Neutrophil (primary cell): ENCODE measurements around the gene SBNO1.
A peak's percentile ranks its signal among the peaks of the same experiment; 100 is the strongest.

Experiments used
- H3K27ac ChIP-seq: fragments of 200-600 bp; sonication (generic); 2 replicates; pipeline ENCODE4 v1.5.1; 2016; ENCODE audit warnings: mild to moderate bottlenecking, moderate library complexity
- H3K27me3 ChIP-seq: fragments of 200-600 bp; sonication (generic); 2 replicates; pipeline ENCODE4 v1.6.0; 2016; ENCODE audit warnings: mild to moderate bottlenecking
- H3K36me3 ChIP-seq: fragments of 200-600 bp; sonication (generic); 2 replicates; pipeline ENCODE4 v1.5.1; 2017
- H3K4me1 ChIP-seq, 2 experiments: fragments of 200-600 bp in 1 of 2; sonication (generic) in 1 of 2; 1 replicate in 1 of 2; 2 replicates in 1 of 2; pipeline versions ENCODE4 v1.5.1 to v1.6.1; 2013 to 2016; ENCODE audit warnings: low read depth in 1 of 2, low read length in 1 of 2, mild to moderate bottlenecking in 1 of 2, moderate library complexity in 1 of 2; ENCODE audit not compliant: control insufficient read depth in 1 of 2, insufficient read depth in 1 of 2
- H3K4me3 ChIP-seq, 2 experiments: fragments of 200-600 bp in 1 of 2; sonication (generic) in 1 of 2; 1 replicate in 1 of 2; 2 replicates in 1 of 2; pipeline ENCODE4 v1.5.1; 2013 to 2016; ENCODE audit warnings: low read depth in 1 of 2, low read length in 1 of 2, mild to moderate bottlenecking in 1 of 2, moderate library complexity in 1 of 2
- H3K9me3 ChIP-seq: fragments of 200-600 bp; sonication (generic); 2 replicates; pipeline ENCODE4 v1.5.1; 2016
- TF ChIP-seq, protein P1 (sequence below): fragments of 200-600 bp; sonication (generic); IDR thresholded peaks from 2 replicates; pipeline ENCODE4 v1.5.1; 2016; ENCODE audit warnings: antibody characterized with exemption

SBNO1 gene

GRCh38 chr12:123390498-123391426 lies 26.1 kb upstream of the SBNO1 start:
- peak overlapping the region; percentile 89 for H3K27ac ChIP-seq
- H3K27me3 ChIP-seq, result no peaks in the 10 kb centered on the region
- H3K36me3 ChIP-seq, result peaks cover 36% of the 10 kb centered on the region
- no peaks in the 10 kb centered on the region for H3K9me3 ChIP-seq
- TF ChIP-seq, protein P1, sequence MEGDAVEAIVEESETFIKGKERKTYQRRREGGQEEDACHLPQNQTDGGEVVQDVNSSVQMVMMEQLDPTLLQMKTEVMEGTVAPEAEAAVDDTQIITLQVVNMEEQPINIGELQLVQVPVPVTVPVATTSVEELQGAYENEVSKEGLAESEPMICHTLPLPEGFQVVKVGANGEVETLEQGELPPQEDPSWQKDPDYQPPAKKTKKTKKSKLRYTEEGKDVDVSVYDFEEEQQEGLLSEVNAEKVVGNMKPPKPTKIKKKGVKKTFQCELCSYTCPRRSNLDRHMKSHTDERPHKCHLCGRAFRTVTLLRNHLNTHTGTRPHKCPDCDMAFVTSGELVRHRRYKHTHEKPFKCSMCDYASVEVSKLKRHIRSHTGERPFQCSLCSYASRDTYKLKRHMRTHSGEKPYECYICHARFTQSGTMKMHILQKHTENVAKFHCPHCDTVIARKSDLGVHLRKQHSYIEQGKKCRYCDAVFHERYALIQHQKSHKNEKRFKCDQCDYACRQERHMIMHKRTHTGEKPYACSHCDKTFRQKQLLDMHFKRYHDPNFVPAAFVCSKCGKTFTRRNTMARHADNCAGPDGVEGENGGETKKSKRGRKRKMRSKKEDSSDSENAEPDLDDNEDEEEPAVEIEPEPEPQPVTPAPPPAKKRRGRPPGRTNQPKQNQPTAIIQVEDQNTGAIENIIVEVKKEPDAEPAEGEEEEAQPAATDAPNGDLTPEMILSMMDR, result no peak
- H3K4me1 ChIP-seq, result peaks cover 54 to 57% of the 10 kb centered on the region in 2 experiments
- peak overlapping the region; percentile 69 to 77 for H3K4me3 ChIP-seq

DNA sequence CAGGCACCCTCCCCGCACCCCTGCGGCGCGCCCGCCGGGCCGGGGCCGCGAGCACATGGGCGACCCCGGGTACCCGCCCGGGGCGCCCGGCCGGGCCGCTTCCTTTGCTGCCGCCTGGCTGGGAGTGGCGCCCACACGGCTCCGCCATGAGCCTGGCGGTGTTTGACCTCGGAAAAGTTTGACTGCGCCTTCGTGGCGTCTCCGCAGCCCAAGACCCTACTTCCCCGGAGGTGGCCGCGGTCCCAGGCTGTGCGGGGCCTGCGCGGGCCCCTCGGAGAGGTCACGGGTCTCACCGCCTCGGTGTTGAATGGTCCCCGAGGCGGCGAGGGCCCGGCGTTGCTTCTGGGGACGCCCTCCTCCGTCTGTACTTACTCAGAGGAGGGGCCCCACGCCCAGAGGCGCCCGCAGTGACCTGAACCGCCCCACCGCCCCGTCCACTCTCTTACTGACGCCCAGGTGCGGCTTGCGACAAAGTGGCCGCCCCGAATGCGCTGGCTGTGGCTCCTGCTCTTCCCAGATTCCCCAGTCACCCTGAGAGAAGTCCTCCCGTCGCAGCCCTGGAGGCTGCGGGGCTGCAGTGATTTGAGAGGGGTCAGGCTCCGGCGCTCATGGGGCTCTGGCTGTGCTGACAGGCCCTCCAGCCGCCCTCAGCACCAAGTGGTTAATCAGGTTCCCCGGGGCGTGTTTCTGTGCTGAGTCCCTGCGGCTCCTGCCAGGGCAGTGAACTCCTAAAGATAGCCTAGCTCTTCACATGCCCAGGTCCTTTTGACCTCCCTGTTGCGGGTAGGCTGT lies 25.1 kb upstream of the SBNO1 start:
- Histone ChIP-seq H3K36me3 (peaks cover 27% of the 10 kb centered on the region), H3K4me1 (peaks cover 58 to 63% of the 10 kb centered on the region in 2 experiments), H3K27me3 (no peaks in the 10 kb centered on the region), H3K9me3 (no peaks in the 10 kb centered on the region), H3K4me3 (peak overlapping the region; percentile 69 to 77), H3K27ac (peak overlapping the region; percentile 89)
- TF ChIP-seq, protein P1, result no peak

DNA sequence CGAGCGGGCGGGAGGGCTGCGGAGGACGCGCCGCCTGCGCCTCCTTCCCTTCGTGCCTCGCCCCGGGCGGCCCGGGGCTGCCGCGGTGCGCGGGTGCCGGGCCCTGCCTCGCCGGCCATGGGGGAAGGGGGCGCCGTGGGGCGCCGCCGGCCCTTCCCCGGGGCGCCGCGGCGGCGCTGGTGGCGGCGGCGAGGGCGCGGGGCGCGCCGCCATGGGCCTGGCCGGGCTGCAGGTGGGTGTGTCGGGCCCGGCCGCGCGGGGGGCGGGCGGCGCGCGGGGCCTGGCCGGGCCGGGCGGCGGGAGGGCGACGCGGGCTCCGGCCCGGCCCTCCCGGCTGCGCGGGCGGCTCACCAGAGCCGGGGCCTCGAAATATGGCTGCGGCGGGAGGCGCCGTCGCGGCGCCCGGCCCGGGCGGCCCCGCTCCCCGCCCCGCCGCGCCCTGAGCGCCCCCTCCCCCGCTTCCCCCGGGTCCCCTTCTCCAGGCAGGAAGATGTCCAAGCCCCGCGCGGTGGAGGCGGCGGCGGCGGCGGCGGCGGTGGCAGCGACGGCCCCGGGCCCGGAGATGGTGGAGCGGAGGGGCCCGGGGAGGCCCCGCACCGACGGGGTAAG lies 24.4 kb upstream of the SBNO1 start:
- Histone ChIP-seq H3K27ac (peak overlapping the region; percentile 90), H3K36me3 (peaks cover 20% of the 10 kb centered on the region), H3K4me3 (peak overlapping the region; percentile 69 to 84), H3K27me3 (no peaks in the 10 kb centered on the region), H3K9me3 (no peaks in the 10 kb centered on the region), H3K4me1 (peaks cover 65 to 69% of the 10 kb centered on the region in 2 experiments)
- TF ChIP-seq, protein P1, result no peak

GRCh38 chr12:123388177-123388950 lies 23.7 kb upstream of the SBNO1 start:
- H3K27ac ChIP-seq, result peak overlapping the region; percentile 90
- TF ChIP-seq, protein P1, result no peak

More at GRCh38 chr12:123388177-123388950, 23.7 kb upstream of the SBNO1 start:
- Histone ChIP-seq H3K4me1 (peaks cover 68 to 69% of the 10 kb centered on the region in 2 experiments), H3K4me3 (peak overlapping the region; percentile 77 to 84), H3K36me3 (peaks cover 19% of the 10 kb centered on the region), H3K27me3 (no peaks in the 10 kb centered on the region), H3K9me3 (no peaks in the 10 kb centered on the region)
